MM.1S (cell line): ENCODE measurements around the gene ZNF304.

ENCODE experiments used
- DNase-seq: peaks from one replicate; pipeline ENCODE4 v3.0.0-alpha.2; 2015
- H2AFZ ChIP-seq: fragments of 300-600 bp; sonication (generic); 2 replicates; pipeline ENCODE4 v1.6.0; 2016; ENCODE audit warnings: antibody characterized with exemption, low read length
- H3F3A ChIP-seq: fragments of 300-600 bp; sonication (generic); 2 replicates; pipeline ENCODE4 v1.6.1; 2016; ENCODE audit warnings: mild to moderate bottlenecking, antibody characterized with exemption, low read length, moderate library complexity, mixed read lengths; ENCODE audit not compliant: insufficient read depth
- H3K27ac ChIP-seq: fragments of 300-600 bp; sonication (generic); 2 replicates; pipeline ENCODE4 v1.5.1; 2016; ENCODE audit warnings: mild to moderate bottlenecking, low read length
- H3K27me3 ChIP-seq: fragments of 300-600 bp; sonication (generic); replicated peaks from 2 replicates; pipeline ENCODE4 v1.6.0; 2016; ENCODE audit warnings: low read length; ENCODE audit not compliant: insufficient read depth
- H3K36me3 ChIP-seq: fragments of 300-600 bp; sonication (generic); replicated peaks from 2 replicates; pipeline ENCODE4 v1.6.1; 2016; ENCODE audit warnings: mild to moderate bottlenecking, low read length, mixed read lengths; ENCODE audit not compliant: insufficient read depth
- H3K4me1 ChIP-seq: fragments of 300-600 bp; sonication (generic); 2 replicates; pipeline ENCODE4 v1.6.1; 2016; ENCODE audit warnings: low read length, mixed read lengths
- H3K4me2 ChIP-seq: fragments of 300-600 bp; sonication (generic); 2 replicates; pipeline ENCODE4 v1.6.0; 2016; ENCODE audit warnings: low read depth, low read length
- H3K4me3 ChIP-seq: fragments of 300-600 bp; sonication (generic); 2 replicates; pipeline ENCODE4 v1.5.1; 2016; ENCODE audit warnings: low read length, mixed read lengths
- H3K79me2 ChIP-seq: fragments of 300-600 bp; sonication (generic); 2 replicates; pipeline ENCODE4 v1.6.1; 2016; ENCODE audit warnings: mixed run types, low read length, mixed read lengths
- H3K9ac ChIP-seq: fragments of 300-600 bp; sonication (generic); 2 replicates; pipeline ENCODE4 v1.6.1; 2016; ENCODE audit warnings: low read length, mixed read lengths
- H3K9me2 ChIP-seq: fragments of 300-600 bp; sonication (generic); replicated peaks from 2 replicates; pipeline ENCODE4 v1.6.1; 2016; ENCODE audit warnings: mild to moderate bottlenecking, low read length, mixed read lengths; ENCODE audit not compliant: insufficient read depth
- H3K9me3 ChIP-seq: fragments of 300-600 bp; sonication (generic); replicated peaks from 2 replicates; pipeline ENCODE4 v1.6.1; 2016; ENCODE audit warnings: mild to moderate bottlenecking, low read length, mixed read lengths; ENCODE audit not compliant: insufficient read depth
- H4K20me1 ChIP-seq: fragments of 300-600 bp; sonication (generic); 2 replicates; pipeline ENCODE4 v1.6.1; 2016; ENCODE audit warnings: mild to moderate bottlenecking, low read length, moderate library complexity, mixed read lengths; ENCODE audit not compliant: insufficient read depth
- CTCF ChIP-seq: fragments of 300-600 bp; sonication (generic); IDR thresholded peaks from 2 replicates; pipeline ENCODE4 v1.5.1; 2016; ENCODE audit warnings: antibody characterized with exemption, low read length, mixed read lengths
- EZH2 ChIP-seq: fragments of 300-600 bp; sonication (generic); optimal IDR thresholded peaks from 2 replicates; pipeline ENCODE3; 2017; ENCODE audit warnings: low read depth, mild to moderate bottlenecking, antibody characterized with exemption, low read length, mixed read lengths
- EZH2phosphoT487 ChIP-seq: fragments of 300-600 bp; sonication (generic); IDR thresholded peaks from 2 replicates; pipeline ENCODE4 v1.6.1; 2018; ENCODE audit warnings: antibody characterized with exemption, low read length

ZNF304 gene

GRCh38 chr19:57348136-57348535, 2.9 kb upstream of the ZNF304 start:
- no peak for TF ChIP-seq CTCF
- TF ChIP-seq EZH2, result no peak
- no peak for TF ChIP-seq EZH2phosphoT487
- H4K20me1 ChIP-seq, result no peaks in the 10 kb centered on the region
- no peak overlapping the region for H3K4me3 ChIP-seq
- H2AFZ ChIP-seq, result no peak overlapping the region
- H3K79me2 ChIP-seq, result peaks cover 20% of the 10 kb centered on the region
- no peaks in the 10 kb centered on the region for H3F3A ChIP-seq
- no peak for DNase-seq
- no peak overlapping the region for H3K4me2 ChIP-seq
- no peaks in the 10 kb centered on the region for H3K36me3 ChIP-seq
- H3K9me2 ChIP-seq, result no peaks in the 10 kb centered on the region
- no peak overlapping the region for H3K9ac ChIP-seq
- H3K27ac ChIP-seq, result no peak overlapping the region
- H3K27me3 ChIP-seq, result no peaks in the 10 kb centered on the region
- H3K4me1 ChIP-seq, result peaks cover 5% of the 10 kb centered on the region
- no peaks in the 10 kb centered on the region for H3K9me3 ChIP-seq

GRCh38 chr19:57351867-57352266, 796 bp downstream of the ZNF304 start:
- Histone ChIP-seq H3K4me2 (peak overlapping the region; percentile 90), H3K27me3 (no peaks in the 10 kb centered on the region), H3K36me3 (peaks cover 16% of the 10 kb centered on the region), H3K9me2 (no peaks in the 10 kb centered on the region), H3K4me3 (peak overlapping the region; percentile 91), H3K9ac (peak overlapping the region; percentile 78; the same call in 1 of the 2 replicates), H3K79me2 (peaks cover 25% of the 10 kb centered on the region), H3K9me3 (no peaks in the 10 kb centered on the region), H3K27ac (no peak overlapping the region), H3K4me1 (peaks cover 5% of the 10 kb centered on the region), H3F3A (no peaks in the 10 kb centered on the region), H4K20me1 (no peaks in the 10 kb centered on the region), H2AFZ (peak overlapping the region; percentile 76)
- DNase-seq, result no peak
- no peak for TF ChIP-seq EZH2phosphoT487

DNA sequence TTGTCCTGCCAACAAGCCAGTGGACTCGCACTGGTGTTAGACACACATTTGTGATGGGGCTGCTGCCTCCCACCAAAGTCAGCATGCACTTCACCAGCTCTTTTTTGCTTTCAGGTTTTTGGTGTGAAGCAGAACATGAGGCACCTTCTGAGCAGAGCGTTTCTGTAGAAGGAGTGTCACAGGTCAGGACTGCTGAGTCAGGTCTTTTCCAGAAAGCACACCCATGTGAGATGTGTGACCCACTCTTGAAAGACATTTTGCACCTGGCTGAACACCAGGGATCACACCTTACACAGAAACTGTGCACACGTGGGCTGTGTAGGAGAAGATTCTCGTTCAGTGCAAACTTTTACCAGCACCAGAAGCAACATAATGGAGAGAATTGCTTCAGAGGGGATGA, 4.8 kb downstream of the ZNF304 start:
- no peaks in the 10 kb centered on the region for H3K4me1 ChIP-seq
- no peaks in the 10 kb centered on the region for H3F3A ChIP-seq
- no peak overlapping the region for H3K9ac ChIP-seq
- H3K79me2 ChIP-seq, result peaks cover 25% of the 10 kb centered on the region
- no peak for TF ChIP-seq EZH2
- no peak for TF ChIP-seq CTCF
- TF ChIP-seq EZH2phosphoT487, result no peak
- H3K4me3 ChIP-seq, result no peak overlapping the region
- H3K27me3 ChIP-seq, result no peaks in the 10 kb centered on the region
- H4K20me1 ChIP-seq, result no peaks in the 10 kb centered on the region
- no peak overlapping the region for H3K4me2 ChIP-seq
- H2AFZ ChIP-seq, result no peak overlapping the region
- H3K9me3 ChIP-seq, result no peaks in the 10 kb centered on the region
- H3K36me3 ChIP-seq, result peaks cover 25% of the 10 kb centered on the region
- DNase-seq, result no peak
- no peak overlapping the region for H3K27ac ChIP-seq
- no peaks in the 10 kb centered on the region for H3K9me2 ChIP-seq

DNA sequence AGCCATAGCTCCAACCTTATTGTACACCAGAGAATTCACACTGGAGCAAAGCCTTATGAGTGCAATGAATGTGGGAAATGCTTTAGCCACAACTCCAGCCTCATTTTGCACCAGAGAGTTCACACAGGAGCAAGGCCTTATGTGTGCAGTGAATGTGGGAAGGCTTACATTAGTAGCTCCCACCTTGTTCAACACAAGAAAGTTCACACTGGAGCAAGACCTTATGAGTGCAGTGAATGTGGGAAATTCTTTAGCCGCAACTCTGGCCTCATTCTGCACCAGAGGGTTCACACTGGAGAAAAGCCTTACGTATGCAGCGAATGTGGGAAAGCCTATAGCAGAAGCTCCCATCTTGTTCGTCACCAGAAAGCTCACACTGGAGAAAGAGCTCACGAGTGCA, 6.3 kb downstream of the ZNF304 start:
- Histone ChIP-seq H3K36me3 (peaks cover 25% of the 10 kb centered on the region), H3K9me3 (no peaks in the 10 kb centered on the region), H2AFZ (no peak overlapping the region), H3K9ac (no peak overlapping the region), H3K9me2 (no peaks in the 10 kb centered on the region), H3F3A (no peaks in the 10 kb centered on the region), H3K4me3 (no peak overlapping the region), H3K27me3 (no peaks in the 10 kb centered on the region), H3K4me2 (no peak overlapping the region), H3K4me1 (no peaks in the 10 kb centered on the region), H3K79me2 (peaks cover 12% of the 10 kb centered on the region), H4K20me1 (no peaks in the 10 kb centered on the region), H3K27ac (no peak overlapping the region)
- TF ChIP-seq CTCF (no peak), EZH2phosphoT487 (no peak), EZH2 (no peak)
- no peak for DNase-seq
